SK-N-SH (cell line): ENCODE results near the gene TUBGCP2. TPM values are rescaled to one million over a fixed set of nuclear protein-coding genes. Genes with fewer than 3 reads are reported as not detected.

Source experiments
- CTCF ChIA-PET: fragments of 300-600, 350-600 bp; formaldehyde crosslinking; extraction: SDS; loops from one replicate; lab custom pipeline; 2021; lab: Yijun Ruan, JAX
- POLR2A ChIA-PET: fragments of 350-600 bp; sonication (Branson Sonifier 250); formaldehyde crosslinking; extraction: SDS; loops from one replicate; lab custom pipeline; 2020; ENCODE audit warnings: antibody characterized with exemption, inconsistent platforms; lab: Yijun Ruan, JAX
- DNase-seq: peaks from one replicate; pipeline ENCODE4 v3.0.0; 2012
- H2AFZ ChIP-seq: fragments of 200-600 bp; sonication (generic); 2 replicates; pipeline ENCODE4 v1.8.1; 2016; ENCODE audit warnings: antibody characterized with exemption, mild to moderate bottlenecking, low read depth
- H3F3A ChIP-seq: fragments of 200-600 bp; sonication (generic); replicated peaks from 2 replicates; pipeline ENCODE3; 2016; ENCODE audit warnings: antibody characterized with exemption, mild to moderate bottlenecking; ENCODE audit not compliant: insufficient read depth
- H3K27ac ChIP-seq, 2 experiments: fragments of 200-500 bp in 1 of 2; fragments of 200-600 bp in 1 of 2; sonication (Bioruptor generic) in 1 of 2; sonication (generic), shearing (Covaris generic) in 1 of 2; 2 replicates each; pipeline versions ENCODE4 v1.5.1 to v1.6.1; 2014 to 2016; ENCODE audit warnings: low read depth in 2 of 2, inconsistent platforms in 1 of 2, low read length in 1 of 2, mild to moderate bottlenecking in 1 of 2, mixed read lengths in 1 of 2
- H3K27me3 ChIP-seq: fragments of 200-600 bp; sonication (generic), shearing (Covaris generic); 2 replicates; pipeline ENCODE4 v1.6.1; 2016; ENCODE audit warnings: mixed run types; ENCODE audit not compliant: insufficient read depth
- H3K36me3 ChIP-seq, 2 experiments: fragments of 200-500 bp in 1 of 2; fragments of 200-600 bp in 1 of 2; sonication (Bioruptor generic) in 1 of 2; sonication (generic) in 1 of 2; replicated peaks in 1 of 2; 2 replicates each; pipeline versions ENCODE3 to v1.5.1; 2014 to 2016; ENCODE audit warnings: low read length in 1 of 2, mild to moderate bottlenecking in 1 of 2; ENCODE audit not compliant: insufficient read depth in 2 of 2, control insufficient read depth in 1 of 2
- H3K4me1 ChIP-seq, 2 experiments: fragments of 200-500 bp in 1 of 2; fragments of 200-600 bp in 1 of 2; sonication (Bioruptor generic) in 1 of 2; sonication (generic), shearing (Covaris generic) in 1 of 2; 2 replicates each; pipeline versions ENCODE4 v1.5.1 to v1.6.1; 2014 to 2016; ENCODE audit warnings: low read depth in 1 of 2, low read length in 1 of 2, mixed run types in 1 of 2; ENCODE audit not compliant: insufficient read depth in 2 of 2, control insufficient read depth in 1 of 2
- H3K4me2 ChIP-seq: fragments of 200-600 bp; sonication (generic), shearing (Covaris generic); 2 replicates; pipeline ENCODE4 v1.6.1; 2017; ENCODE audit warnings: mixed run types
- H3K4me3 ChIP-seq, 2 experiments: fragments of 200-500 bp in 1 of 2; fragments of 200-600 bp in 1 of 2; sonication (Bioruptor generic) in 1 of 2; sonication (generic), shearing (Covaris generic) in 1 of 2; 2 replicates each; pipeline versions ENCODE4 v1.5.1 to v1.8.1; 2014 to 2016; ENCODE audit warnings: low read depth in 2 of 2, inconsistent platforms in 1 of 2, low read length in 1 of 2, mild to moderate bottlenecking in 1 of 2, mixed read lengths in 1 of 2, moderate library complexity in 1 of 2
- H3K79me2 ChIP-seq: fragments of 200-600 bp; sonication (generic); 2 replicates; pipeline ENCODE4 v1.8.1; 2017; ENCODE audit warnings: mild to moderate bottlenecking; ENCODE audit not compliant: insufficient read depth
- H3K9ac ChIP-seq: fragments of 200-600 bp; sonication (generic); 2 replicates; pipeline ENCODE4 v1.6.1; 2017; ENCODE audit warnings: mixed run types
- H3K9me2 ChIP-seq: fragments of 200-600 bp; sonication (generic); 2 replicates; pipeline ENCODE4 v1.6.1; 2017; ENCODE audit warnings: mixed run types
- H3K9me3 ChIP-seq: fragments of 200-600 bp; sonication (generic); 2 replicates; pipeline ENCODE4 v1.6.1; 2017; ENCODE audit warnings: mixed run types, mild to moderate bottlenecking, moderate library complexity
- H4K20me1 ChIP-seq: fragments of 200-600 bp; sonication (generic); 2 replicates; pipeline ENCODE4 v1.6.1; 2017; ENCODE audit warnings: mild to moderate bottlenecking, mixed run types; ENCODE audit not compliant: insufficient read depth
- CHD2 ChIP-seq: fragments of 150-350 bp; IDR thresholded peaks from 2 replicates; pipeline ENCODE4 v1.6.1; 2018; ENCODE audit warnings: low read length; ENCODE audit not compliant: partially characterized antibody
- CTCF ChIP-seq: fragments of 200-600 bp; sonication (generic); IDR thresholded peaks from 2 replicates; pipeline ENCODE4 v1.6.1; 2017; ENCODE audit warnings: antibody characterized with exemption, mild to moderate bottlenecking, moderate library complexity
- EP300 ChIP-seq, 2 experiments: IDR thresholded peaks; 2 replicates each; pipeline versions ENCODE4 v1.4.0 to v1.6.1; 2012; ENCODE audit warnings: borderline replicate concordance in 1 of 2, low read depth in 1 of 2, low read length in 1 of 2
- FOXJ3 ChIP-seq: sonication (generic); formaldehyde crosslinking; IDR thresholded peaks from 2 replicates; pipeline ENCODE4 v1.5.1; 2020; ENCODE audit warnings: mild to moderate bottlenecking, missing genetic modification reagents
- GABPA ChIP-seq: IDR thresholded peaks from 2 replicates; pipeline ENCODE4 v1.4.0; 2012; ENCODE audit warnings: low read depth, mild to moderate bottlenecking
- GATA2 ChIP-seq: sonication (generic); formaldehyde crosslinking; IDR thresholded peaks from 2 replicates; pipeline ENCODE4 v1.5.0; 2020; ENCODE audit warnings: mild to moderate bottlenecking, missing genetic modification reagents
- IRF3 ChIP-seq: fragments of 150-350 bp; IDR thresholded peaks from 2 replicates; pipeline ENCODE4 v1.6.1; 2016; ENCODE audit warnings: mild to moderate bottlenecking, low read depth, low read length
- MEF2A ChIP-seq: IDR thresholded peaks from 2 replicates; pipeline ENCODE4 v1.4.0; 2012; ENCODE audit warnings: low read depth, borderline replicate concordance
- MXI1 ChIP-seq: IDR thresholded peaks from 2 replicates; pipeline ENCODE4 v1.6.1; 2012; ENCODE audit warnings: mild to moderate bottlenecking, low read depth, low read length, improper control_type of control experiment
- POLR2AphosphoS5 ChIP-seq: IDR thresholded peaks from 2 replicates; pipeline ENCODE4 v1.6.1; 2012; ENCODE audit warnings: low read depth, low read length
- RCOR1 ChIP-seq: fragments of 150-350 bp; IDR thresholded peaks from 2 replicates; pipeline ENCODE4 v1.6.1; 2017; ENCODE audit warnings: antibody characterized with exemption, low read length
- RFX5 ChIP-seq: IDR thresholded peaks from 2 replicates; pipeline ENCODE4 v1.6.1; 2012; ENCODE audit warnings: mild to moderate bottlenecking, improper control_type of control experiment, low read length
- SIN3A ChIP-seq: IDR thresholded peaks from 2 replicates; pipeline ENCODE4 v1.6.1; 2012; ENCODE audit warnings: low read depth, mild to moderate bottlenecking, low read length, moderate library complexity, borderline replicate concordance
- TAF1 ChIP-seq: IDR thresholded peaks from 2 replicates; pipeline ENCODE4 v1.6.1; 2012; ENCODE audit warnings: low read depth, mild to moderate bottlenecking, low read length, moderate library complexity, borderline replicate concordance
- TCF12 ChIP-seq: IDR thresholded peaks from 2 replicates; pipeline ENCODE4 v1.4.0; 2012
- USF1 ChIP-seq: IDR thresholded peaks from 2 replicates; pipeline ENCODE4 v1.4.0; 2012; ENCODE audit warnings: low read depth, borderline replicate concordance
- USF2 ChIP-seq: fragments of 150-350 bp; IDR thresholded peaks from 2 replicates; pipeline ENCODE4 v1.6.1; 2017; ENCODE audit warnings: antibody characterized with exemption, low read length, low read depth, borderline replicate concordance
- YY1 ChIP-seq: IDR thresholded peaks from 2 replicates; pipeline ENCODE4 v1.4.0; 2012; ENCODE audit warnings: low read depth, mild to moderate bottlenecking
- ZBTB33 ChIP-seq: IDR thresholded peaks from 2 replicates; pipeline ENCODE4 v1.4.0; 2012; ENCODE audit warnings: low read depth, borderline replicate concordance
- WGBS: methylation state at CpG from one replicate; pipeline ENCODE4 v1.1.6; 2017; ENCODE audit warnings: low lambda C conversion rate; 5-methylcytosine and 5-hydroxymethylcytosine counted together
- polyA plus RNA-seq, 3 experiments: library from polyadenylated mRNA; depleted of rRNA; stranded (reverse); fragments of >200 nt; gene quantifications; 2 replicates each; pipeline ENCODE4 v1.2.3, GENCODE V29; 2012

Gene TUBGCP2
- polyA plus RNA-seq, 1 of the 3 experiments (the other 2 are of a cell fraction): 49.1 TPM

- TF ChIP-seq RFX5 (0 out of 2 replicates have a peak, but pooled peaks have one; percentile 67), SIN3A (no peak)
- TF ChIP-seq, all 33 proteins: peak for 1
- CTCF ChIA-PET: interaction anchor here (1.9 to 3.6 kb wide), 3 partner anchors 8 to 14 kb away, joined by 7 to 15 read pairs (median 12); no protein-coding TSS in a partner anchor
- Histone ChIP-seq H3K4me3 (no peak overlapping the region), H3K27ac (no peak overlapping the region), H4K20me1 (no peaks in the 10 kb centered on the region), H3K27me3 (no peaks in the 10 kb centered on the region), H3K4me2 (no peak overlapping the region), H2AFZ (no peak overlapping the region), H3K4me1 (peaks cover 0 to 9% of the 10 kb centered on the region in 2 experiments; a peak in 1 of 4 replicates), H3K9me3 (no peaks in the 10 kb centered on the region), H3K9me2 (no peaks in the 10 kb centered on the region), H3F3A (peaks cover 11% of the 10 kb centered on the region), H3K79me2 (no peaks in the 10 kb centered on the region), H3K9ac (no peak overlapping the region), H3K36me3 (peaks cover 3 to 17% of the 10 kb centered on the region in 2 experiments)
- WGBS: 89% methylated on average over 5 of the region's 5 CpGs
- POLR2A ChIA-PET: interaction anchor here (1.2 kb wide), 1 partner anchor 8 kb away, joined by 3 read pairs; no protein-coding TSS in a partner anchor
- no peak for DNase-seq
Measured at GRCh38 chr10:133315847-133316246, 7.2 kb upstream of the TUBGCP2 start.

- Histone ChIP-seq H3K4me2 (no peak overlapping the region), H3K36me3 (peaks cover 7 to 26% of the 10 kb centered on the region in 2 experiments), H3K27ac (no peak overlapping the region), H3K4me3 (no peak overlapping the region), H3K79me2 (no peaks in the 10 kb centered on the region), H3K27me3 (no peaks in the 10 kb centered on the region), H3K9me2 (no peaks in the 10 kb centered on the region), H3K9me3 (no peaks in the 10 kb centered on the region), H3K4me1 (peaks cover 0 to 9% of the 10 kb centered on the region in 2 experiments; a peak in 1 of 4 replicates), H4K20me1 (0 out of 2 replicates have a peak, but pooled peaks cover under 1% of the 10 kb centered on the region), H3F3A (peaks cover 11% of the 10 kb centered on the region), H3K9ac (no peak overlapping the region), H2AFZ (no peak overlapping the region)
- DNase-seq: no peak
- ChIA-PET POLR2A (interaction anchor here (1.2 kb wide), 1 partner anchor 9 kb away, joined by 3 read pairs; no protein-coding TSS in a partner anchor), CTCF (interaction anchor here (1.0 to 3.6 kb wide), 5 partner anchors 8 to 47 kb away, joined by 3 to 15 read pairs (median 7); no protein-coding TSS in a partner anchor)
- WGBS: 94% methylated on average over 11 of the region's 12 CpGs
- TF ChIP-seq CHD2 (no peak), MXI1 (no peak), SIN3A (no peak), USF2 (no peak), GABPA (no peak), RCOR1 (no peak), POLR2AphosphoS5 (no peak), GATA2 (CRISPR knock-in tag) (no peak), YY1 (no peak), FOXJ3 (no peak), RFX5 (no peak), USF1 (no peak), MEF2A (no peak), CTCF (no peak), IRF3 (no peak), EP300 (IDR thresholded peaks at IDR 0.05; ENCODE audit: borderline replicate concordance in 1 of 2, low read depth in 1 of 2, low read length in 1 of 2) (no peak), TAF1 (no peak), TCF12 (no peak), ZBTB33 (no peak)
Measured at GRCh38 chr10:133314911-133315310, 6.2 kb upstream of the TUBGCP2 start.
